Stimulated activated CD8-positive, alpha-beta memory T cell treated with anti-CD3 and anti-CD28 coated beads, Interleukin-12 subunit alpha, Interleukin-12 subunit beta, amount 100 ng/mL, for 4 hours (primary cell): ENCODE measurements around the gene OSBP2.

Experiments
- DNase-seq: peaks from one replicate; pipeline ENCODE4 v3.0.0-alpha.2; 2020; ENCODE audit warnings: low read depth

OSBP2 gene, protein sequence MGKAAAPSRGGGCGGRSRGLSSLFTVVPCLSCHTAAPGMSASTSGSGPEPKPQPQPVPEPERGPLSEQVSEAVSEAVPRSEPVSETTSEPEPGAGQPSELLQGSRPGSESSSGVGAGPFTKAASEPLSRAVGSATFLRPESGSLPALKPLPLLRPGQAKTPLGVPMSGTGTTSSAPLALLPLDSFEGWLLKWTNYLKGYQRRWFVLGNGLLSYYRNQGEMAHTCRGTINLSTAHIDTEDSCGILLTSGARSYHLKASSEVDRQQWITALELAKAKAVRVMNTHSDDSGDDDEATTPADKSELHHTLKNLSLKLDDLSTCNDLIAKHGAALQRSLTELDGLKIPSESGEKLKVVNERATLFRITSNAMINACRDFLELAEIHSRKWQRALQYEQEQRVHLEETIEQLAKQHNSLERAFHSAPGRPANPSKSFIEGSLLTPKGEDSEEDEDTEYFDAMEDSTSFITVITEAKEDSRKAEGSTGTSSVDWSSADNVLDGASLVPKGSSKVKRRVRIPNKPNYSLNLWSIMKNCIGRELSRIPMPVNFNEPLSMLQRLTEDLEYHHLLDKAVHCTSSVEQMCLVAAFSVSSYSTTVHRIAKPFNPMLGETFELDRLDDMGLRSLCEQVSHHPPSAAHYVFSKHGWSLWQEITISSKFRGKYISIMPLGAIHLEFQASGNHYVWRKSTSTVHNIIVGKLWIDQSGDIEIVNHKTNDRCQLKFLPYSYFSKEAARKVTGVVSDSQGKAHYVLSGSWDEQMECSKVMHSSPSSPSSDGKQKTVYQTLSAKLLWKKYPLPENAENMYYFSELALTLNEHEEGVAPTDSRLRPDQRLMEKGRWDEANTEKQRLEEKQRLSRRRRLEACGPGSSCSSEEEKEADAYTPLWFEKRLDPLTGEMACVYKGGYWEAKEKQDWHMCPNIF

GRCh38 chr22:30694640-30695350 lies at the start of gene OSBP2:
OSBP2 (plus strand) TSS chr22:30694874; CDS start chr22:30694910, 36 bp downstream.
- peak; percentile 8 for DNase-seq

GRCh38 chr22:30646518-30647160 lies 48.0 kb upstream of the OSBP2 start:
- DNase-seq = no peak

GRCh38 chr22:30647536-30647935 lies 47.1 kb upstream of the OSBP2 start:
- DNase-seq = no peak

GRCh38 chr22:30648825-30649224 lies 45.8 kb upstream of the OSBP2 start:
- DNase-seq = no peak

DNA sequence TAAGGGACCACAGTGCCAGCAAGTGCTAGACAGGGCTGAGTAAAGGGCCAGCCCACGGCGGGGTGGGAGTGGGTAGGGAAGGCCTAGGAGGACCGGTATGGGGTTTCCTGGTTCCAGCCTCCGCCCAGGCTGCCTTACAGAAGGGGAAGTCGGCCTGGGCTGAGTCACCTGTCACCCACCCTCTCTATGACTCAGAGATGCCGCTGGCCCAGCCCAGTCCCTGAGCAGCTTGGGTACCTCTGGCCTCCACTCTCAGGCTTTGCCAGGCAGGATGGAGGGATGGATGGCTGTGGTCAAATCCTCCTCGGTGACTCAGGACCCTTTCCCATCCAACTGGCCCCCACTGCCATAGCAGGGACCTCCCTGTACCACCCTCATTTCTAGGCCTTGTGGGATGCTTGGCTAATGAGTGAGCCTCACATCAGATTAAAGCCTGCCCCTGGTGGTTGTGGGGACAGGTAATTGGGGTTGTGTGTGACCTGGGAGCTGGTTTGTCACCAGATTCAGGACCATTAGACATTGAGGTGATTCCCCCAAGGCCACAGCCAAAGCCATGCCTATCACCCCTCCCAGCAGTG lies 45.2 kb upstream of the OSBP2 start:
- DNase-seq = peak; percentile 78

DNA sequence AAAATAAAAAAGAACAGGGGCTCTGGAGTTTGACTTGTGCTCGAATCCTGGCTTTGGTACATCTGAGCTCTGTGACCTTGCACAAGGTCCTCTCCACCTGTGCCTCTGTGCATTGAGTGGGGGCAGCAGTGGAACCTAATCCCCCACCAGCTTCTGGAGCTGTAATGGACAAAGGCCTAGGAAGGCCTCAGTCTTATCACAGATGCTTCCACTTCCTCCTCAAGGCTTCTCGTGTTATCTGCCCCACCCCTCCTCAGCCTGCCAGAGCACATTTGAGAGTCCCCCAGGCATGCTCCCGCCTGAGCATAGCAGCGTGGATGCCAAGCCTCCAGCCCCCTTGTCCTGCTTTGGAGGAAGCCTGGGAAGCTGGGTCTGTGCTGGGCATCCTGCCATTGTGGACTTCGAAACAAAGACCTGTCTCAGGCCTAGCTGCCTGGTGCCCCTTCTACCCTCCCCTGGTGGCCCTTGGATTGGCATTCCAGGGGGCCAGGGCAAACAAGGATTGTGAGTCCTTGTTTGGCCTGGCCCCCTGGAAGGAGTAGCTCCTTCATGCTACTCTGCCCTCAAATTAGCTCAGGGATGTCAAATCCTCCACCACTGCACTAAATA lies 44.1 kb upstream of the OSBP2 start:
- no peak for DNase-seq

DNA sequence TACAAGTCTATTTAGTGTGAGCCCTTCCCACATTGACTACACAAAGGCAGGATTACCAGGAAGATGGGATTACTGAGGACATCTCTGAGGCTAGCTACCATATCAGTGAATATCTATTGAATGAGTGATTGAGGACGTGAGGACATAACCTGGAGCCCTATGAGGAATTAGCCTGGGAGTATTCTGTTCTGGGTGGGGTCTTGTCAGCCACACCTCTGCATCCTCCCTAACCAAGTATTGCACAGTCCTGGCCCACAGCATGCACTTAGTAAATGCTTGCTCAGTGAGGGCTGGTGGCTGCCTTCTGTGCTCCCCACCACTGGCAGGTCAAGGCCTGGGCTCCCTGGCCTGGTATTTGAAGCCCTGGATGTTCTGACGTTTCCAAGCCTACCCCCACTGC lies 41.8 kb upstream of the OSBP2 start:
- DNase-seq = no peak

DNA sequence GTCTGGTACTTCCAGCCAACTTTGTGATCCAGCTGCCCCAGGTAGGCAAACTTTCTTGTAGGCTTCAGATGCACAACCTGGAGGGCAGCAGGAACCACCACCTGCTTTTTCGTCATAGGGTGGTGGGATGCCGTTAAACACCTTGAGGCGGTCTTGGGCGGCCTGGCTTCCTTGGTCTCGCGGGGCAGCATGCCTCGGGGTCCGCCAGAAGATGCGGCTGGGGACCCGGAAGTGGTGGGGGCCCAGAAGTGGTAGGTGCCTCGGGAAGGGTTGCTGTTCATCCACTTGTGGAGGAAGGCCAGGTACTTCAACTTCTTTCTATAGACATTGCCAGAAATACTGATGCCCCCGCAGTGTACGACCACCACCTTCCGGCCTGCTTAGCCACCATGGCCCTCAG lies 40.3 kb upstream of the OSBP2 start:
- DNase-seq = no peak

GRCh38 chr22:30655532-30655931 lies 39.1 kb upstream of the OSBP2 start:
- no peak for DNase-seq

DNA sequence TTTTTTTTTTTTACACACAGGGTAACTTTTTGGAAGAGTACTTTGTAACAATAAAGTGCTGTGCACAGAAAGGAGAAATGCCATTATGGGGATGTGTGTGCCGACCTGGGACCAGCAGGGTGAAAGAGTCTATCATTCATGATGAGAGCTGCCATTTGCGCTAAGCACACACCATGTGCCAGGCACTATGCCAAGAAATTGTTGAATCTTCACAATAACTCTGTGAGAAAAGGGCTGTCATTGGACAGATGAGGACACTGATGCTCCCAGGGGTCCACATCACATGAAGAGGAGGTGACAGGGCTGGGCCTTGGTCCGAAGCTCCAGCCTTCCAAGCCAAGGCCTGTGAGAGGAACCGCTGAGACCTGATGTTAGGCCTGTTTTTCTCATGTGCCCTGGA lies 32.6 kb upstream of the OSBP2 start:
- no peak for DNase-seq

DNA sequence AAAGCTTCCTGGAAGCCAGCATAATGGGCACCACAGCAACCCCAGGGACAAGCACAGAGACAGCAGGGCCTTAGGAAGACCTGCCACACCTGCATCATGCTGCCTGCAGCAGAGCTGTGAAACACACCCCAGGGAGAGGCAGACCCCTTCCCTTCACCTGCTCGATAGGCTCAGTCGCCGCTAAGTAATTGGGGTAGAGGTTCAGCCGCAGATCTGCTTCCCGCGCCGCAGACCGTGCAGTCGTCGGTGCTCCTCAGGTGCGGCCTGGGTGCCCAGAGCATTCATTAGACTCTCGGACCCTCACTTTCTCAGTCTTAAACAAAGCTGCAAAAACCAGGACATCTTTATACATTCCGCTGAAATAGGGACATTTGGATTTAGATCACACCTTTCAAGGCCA lies 29.9 kb upstream of the OSBP2 start:
- DNase-seq = no peak

DNA sequence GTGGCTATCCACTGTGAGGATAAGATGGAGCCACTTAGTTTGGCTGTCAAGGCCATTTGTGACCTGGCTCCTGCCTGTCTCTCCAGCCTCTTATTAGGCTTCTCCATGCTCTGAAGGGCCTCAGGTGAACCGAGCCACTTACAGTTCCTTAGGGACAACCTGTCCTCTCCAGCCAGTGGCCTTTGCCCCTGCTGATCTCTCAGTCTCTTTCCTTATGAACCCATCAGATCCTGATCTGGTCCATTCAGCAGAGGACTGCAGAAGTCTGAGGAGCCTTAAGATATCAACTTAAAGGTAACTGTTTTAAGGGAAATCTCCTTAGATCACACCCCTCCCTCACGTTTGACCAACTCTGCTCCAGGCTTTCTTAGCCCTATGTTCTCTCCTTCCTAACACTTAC lies 29.4 kb upstream of the OSBP2 start:
- DNase-seq = no peak

GRCh38 chr22:30665786-30666185 lies 28.9 kb upstream of the OSBP2 start:
- DNase-seq = no peak

DNA sequence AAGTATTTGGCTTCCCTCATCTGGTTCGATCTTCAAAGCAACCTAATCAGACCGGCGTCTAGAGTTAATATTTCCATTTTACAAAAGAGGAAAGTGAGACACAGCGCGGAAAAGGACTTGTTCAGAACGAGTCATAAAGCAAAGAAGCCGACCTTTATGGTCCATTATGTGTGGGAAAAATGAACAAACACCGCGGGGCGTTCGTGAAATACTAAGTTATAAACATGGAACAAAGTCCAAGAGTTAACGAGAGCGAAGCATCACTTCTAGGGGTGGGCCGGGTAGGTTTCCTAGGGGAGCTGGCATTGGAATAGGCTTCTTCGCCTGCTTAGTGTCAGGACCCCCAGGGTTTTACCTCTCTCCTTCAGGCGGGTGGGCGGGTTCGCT lies 27.6 kb upstream of the OSBP2 start:
- DNase-seq = no peak

- DNase-seq = peak; percentile 92
Observed at GRCh38 chr22:30667494-30668385, 26.9 kb upstream of the OSBP2 start, which contains the start of gene DUSP18. DUSP18 (minus strand) TSS chr22:30667875; CDS start chr22:30664003, 3,872 bp downstream.

GRCh38 chr22:30668386-30668710 lies 26.3 kb upstream of the OSBP2 start:
- DNase-seq = no peak

- DNase-seq = no peak
Observed at GRCh38 chr22:30671071-30671470, 23.6 kb upstream of the OSBP2 start.

DNA sequence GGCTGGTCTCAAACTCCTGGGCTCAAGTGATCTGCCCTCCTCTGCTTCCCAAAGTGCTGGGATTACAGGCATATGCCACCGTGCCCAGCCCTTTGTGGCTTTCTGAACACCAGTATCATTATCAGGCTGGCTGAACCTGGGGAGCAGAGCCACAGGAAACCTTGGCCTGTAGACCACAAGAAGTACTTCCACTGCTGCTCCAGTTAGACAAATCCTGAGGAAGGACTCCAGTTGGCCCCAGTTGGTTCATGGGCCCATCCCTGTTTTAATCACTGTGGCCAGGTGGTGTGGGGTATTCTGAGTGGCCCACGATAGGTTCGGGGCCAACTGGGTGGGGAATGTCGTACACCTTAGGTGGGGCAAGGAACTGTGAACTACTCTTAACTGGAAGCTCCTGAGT lies 21.5 kb upstream of the OSBP2 start:
- DNase-seq = no peak

GRCh38 chr22:30674482-30674881 lies 20.2 kb upstream of the OSBP2 start:
- DNase-seq = no peak

DNA sequence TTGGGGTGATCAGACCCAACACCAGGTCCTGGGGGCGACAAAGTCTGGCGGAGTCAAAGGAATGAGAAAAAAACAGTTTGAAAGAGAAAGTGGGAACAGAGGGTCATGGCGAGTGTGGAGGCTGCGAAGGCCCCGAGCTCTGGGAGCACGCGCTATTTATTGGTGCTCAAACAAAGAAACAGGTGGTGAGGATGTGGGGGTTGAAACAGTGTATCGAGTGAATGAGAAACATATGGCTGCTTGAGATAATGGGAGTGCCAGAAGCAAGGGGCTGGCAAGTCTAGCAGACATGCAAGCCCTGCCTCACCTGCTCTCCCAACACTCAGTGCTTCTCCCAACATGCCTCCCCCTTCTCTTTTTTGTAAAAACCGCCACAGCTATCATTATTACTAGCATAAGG lies 19.2 kb upstream of the OSBP2 start:
- DNase-seq = no peak
